Kasumi-1 (cell line): ENCODE measurements around the gene PDSS1.
A peak's percentile ranks its signal among the peaks of the same experiment; 100 is the strongest.

Experiments
- DNase-seq, 2 experiments: peaks; one replicate each; lab custom pipeline; 2025; lab: John Stamatoyannopoulos, UW

Gene PDSS1

GRCh38 chr10:26698909-26699308, 1.4 kb downstream of the PDSS1 start:
- DNase-seq: peak; percentile 12 to 36

- DNase-seq: no peak
Observed at GRCh38 chr10:26699631-26700030, 2.1 kb downstream of the PDSS1 start.

- no peak for DNase-seq
Observed at GRCh38 chr10:26700884-26701630, 3.6 kb downstream of the PDSS1 start.

- no peak for DNase-seq
Observed at GRCh38 chr10:26703096-26703495, 5.6 kb downstream of the PDSS1 start.

GRCh38 chr10:26703974-26704373, 6.5 kb downstream of the PDSS1 start:
- no peak for DNase-seq

- peak; percentile 63 to 65 for DNase-seq
Observed at GRCh38 chr10:26706206-26706605, 8.7 kb downstream of the PDSS1 start.

GRCh38 chr10:26706936-26707335, 9.4 kb downstream of the PDSS1 start:
- DNase-seq: no peak

GRCh38 chr10:26711324-26711723, 13.8 kb downstream of the PDSS1 start:
- no peak for DNase-seq

- no peak for DNase-seq
Observed at GRCh38 chr10:26714415-26715136, 17.1 kb downstream of the PDSS1 start.

- DNase-seq: no peak
Observed at GRCh38 chr10:26715137-26715487, 17.6 kb downstream of the PDSS1 start.

GRCh38 chr10:26717476-26717875, 20.0 kb downstream of the PDSS1 start:
- no peak for DNase-seq

- no peak for DNase-seq
Observed at GRCh38 chr10:26721561-26721960, 24.1 kb downstream of the PDSS1 start.

- DNase-seq: no peak
Observed at GRCh38 chr10:26723016-26723415, 25.5 kb downstream of the PDSS1 start.

GRCh38 chr10:26725837-26726727, 28.6 kb downstream of the PDSS1 start:
- peak; percentile 84 to 92 for DNase-seq

- DNase-seq: no peak
Observed at GRCh38 chr10:26727005-26727404, 29.5 kb downstream of the PDSS1 start.

- peak in 1 of 2 experiments; percentile 12 for DNase-seq
Observed at GRCh38 chr10:26728957-26729356, 31.5 kb downstream of the PDSS1 start.

GRCh38 chr10:26729395-26729794, 31.9 kb downstream of the PDSS1 start:
- no peak for DNase-seq

GRCh38 chr10:26730552-26730951, 33.1 kb downstream of the PDSS1 start:
- DNase-seq: no peak

GRCh38 chr10:26733750-26734568, 36.5 kb downstream of the PDSS1 start:
- DNase-seq: no peak

- no peak for DNase-seq
Observed at GRCh38 chr10:26735435-26735834, 37.9 kb downstream of the PDSS1 start.

GRCh38 chr10:26737730-26738129, 40.2 kb downstream of the PDSS1 start:
- DNase-seq: peak; percentile 44 to 48
